ENCODE measurements around the gene PEAK3.
"Not testable (repeated sequence)": the region's sequence is repeated elsewhere in the genome, so short reads cannot be mapped to it uniquely, and the experiment has no call there.

The PEAK3 gene

DNA sequence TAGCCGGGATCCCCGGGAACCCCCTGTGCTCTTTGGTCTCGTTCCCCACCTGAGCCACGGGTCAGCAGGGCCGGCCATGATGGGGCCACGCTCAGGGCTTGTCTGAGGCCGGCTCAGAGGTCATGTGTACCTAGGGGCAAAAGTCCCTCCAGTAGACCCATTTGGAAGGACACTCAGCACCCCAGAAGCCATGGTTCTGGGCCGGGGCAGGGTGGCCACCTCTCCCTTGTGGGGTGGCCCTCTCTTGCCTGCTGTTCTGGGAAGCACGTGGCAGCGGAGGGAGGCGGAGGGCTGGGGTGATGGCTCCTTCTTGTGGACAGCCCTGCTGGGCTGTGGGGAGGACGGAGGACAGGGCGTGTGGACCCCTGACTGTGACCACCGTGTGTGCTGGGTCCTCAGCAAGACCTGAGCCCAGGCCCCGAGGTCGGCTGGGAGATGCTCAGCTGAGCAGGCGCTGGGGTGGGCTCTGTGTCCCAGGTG is 6.4 kb upstream of the PEAK3 start:
- no peak for DNase-seq

DNA sequence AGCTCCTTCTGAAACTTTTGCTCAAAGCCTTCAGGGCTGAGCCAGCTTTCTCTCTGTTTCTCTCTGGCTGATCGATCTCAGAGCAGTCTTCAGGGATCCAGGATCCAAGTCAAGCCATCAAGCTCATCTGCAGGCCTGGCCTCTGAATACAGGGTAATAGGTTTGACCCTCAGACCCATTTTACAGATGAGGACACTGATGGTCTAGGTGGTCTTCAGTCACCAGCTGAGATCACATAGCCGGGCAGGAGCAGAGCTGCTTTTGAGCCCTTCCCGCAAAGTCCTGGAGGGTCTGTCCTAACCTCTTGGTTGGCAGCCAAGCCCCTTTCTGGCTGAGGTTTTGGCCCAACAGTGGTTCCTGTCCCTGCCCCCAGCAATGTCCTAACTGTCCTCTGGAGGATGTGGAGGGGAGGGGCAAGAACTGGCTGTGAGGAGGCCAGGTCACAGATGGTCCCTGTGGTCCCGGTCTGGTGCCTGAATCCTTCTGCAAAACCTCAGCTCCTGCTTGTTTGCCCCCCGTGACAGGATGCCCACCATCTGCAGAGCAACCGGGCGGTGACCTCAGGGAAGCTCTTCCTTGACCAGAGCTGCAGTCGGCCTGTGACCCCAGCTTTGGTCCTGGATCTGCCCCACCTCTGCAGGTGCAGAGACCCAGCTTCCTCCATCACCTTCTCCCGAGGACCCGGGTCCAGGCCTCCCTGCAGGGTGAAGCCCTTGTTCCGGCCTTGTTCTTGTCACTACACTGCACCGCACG is 5.8 kb upstream of the PEAK3 start:
- DNase-seq = no peak

DNA sequence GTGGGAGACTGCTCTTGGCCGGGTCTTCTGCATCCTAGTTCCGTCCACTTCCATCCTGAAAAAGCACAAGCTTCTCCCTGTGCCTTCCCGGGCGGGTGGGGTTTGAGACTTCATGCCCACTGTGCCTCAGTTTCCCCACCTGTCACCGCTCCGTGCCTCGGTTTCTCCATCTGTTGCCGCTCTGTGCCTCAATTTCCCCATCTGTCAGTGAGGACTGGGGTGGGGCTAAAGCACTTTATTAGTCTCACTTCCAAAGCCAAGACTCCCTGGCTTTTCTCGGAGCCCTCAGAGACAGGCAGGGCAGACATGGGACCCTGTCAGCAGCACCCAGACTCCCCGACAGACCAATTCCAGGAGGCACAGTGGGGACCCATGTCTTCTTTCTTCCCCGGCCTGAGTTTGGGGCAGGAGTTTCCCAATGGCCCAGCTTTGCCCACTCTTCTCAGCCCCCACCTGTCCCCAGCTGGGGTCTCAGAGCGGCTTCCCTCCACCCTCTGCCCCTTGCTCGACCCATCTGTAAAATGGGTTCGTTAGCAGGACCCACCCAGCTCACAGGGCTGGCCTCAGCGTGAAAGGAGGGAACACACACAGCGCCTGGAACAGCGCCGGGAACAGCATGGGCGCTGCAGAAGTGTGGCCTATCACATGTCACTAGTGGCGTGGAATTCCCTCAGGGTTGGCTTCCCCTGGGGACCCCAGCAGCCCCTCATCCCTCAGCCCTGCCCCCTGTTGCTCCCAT is 4.6 kb upstream of the PEAK3 start:
- DNase-seq = no peak

DNA sequence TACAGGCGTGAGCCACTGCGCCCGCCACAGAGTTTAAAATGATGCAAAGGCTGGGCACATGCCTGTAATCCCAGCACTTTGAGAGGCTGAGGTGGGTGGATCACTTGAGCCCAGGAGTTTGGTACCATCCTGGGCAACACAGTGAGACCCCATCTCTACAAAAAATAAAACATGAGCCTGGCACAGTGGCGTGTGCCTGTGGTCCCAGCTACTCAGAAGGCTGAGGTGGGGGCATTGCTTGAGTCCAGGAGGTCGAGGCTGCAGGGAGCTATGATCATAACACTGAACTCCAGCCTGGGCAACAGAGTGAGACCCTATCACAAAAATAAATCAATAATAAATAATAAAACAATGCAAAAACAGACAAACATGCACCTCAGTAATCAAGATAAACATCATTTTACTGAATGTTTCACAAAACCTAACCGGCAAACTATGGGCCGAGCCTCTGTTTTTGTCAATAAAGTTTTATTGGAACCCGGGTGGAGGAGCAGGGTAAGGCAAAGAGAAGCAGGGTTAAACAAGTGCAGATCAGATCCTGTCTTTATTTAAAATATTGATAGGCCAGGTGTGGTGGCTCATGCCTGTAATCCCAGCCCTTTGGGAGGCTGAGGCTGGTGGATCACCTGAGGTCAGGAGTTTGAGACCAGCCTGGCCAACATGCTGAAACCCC is 2.0 kb upstream of the PEAK3 start:
- no peak for DNase-seq

DNA sequence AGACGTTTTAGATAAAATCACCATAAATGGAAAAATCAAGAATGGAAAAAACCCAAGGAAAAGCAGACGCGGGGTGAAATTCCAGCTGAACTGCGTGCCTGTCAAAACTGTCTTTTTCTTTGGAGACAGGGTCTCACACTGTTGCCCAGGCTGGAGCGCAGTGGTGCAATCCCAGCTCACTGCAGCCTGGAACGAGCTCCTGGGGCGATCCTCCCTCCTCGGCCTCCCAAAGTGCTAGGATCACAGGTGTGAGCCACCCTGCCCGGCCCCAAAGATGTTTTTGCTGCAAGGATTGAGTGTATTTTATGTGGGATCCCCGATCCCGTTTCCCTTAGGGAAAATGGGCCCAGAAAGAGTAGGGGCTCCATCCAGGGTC is 875 bp upstream of the PEAK3 start:
- no peak for DNase-seq

DNA sequence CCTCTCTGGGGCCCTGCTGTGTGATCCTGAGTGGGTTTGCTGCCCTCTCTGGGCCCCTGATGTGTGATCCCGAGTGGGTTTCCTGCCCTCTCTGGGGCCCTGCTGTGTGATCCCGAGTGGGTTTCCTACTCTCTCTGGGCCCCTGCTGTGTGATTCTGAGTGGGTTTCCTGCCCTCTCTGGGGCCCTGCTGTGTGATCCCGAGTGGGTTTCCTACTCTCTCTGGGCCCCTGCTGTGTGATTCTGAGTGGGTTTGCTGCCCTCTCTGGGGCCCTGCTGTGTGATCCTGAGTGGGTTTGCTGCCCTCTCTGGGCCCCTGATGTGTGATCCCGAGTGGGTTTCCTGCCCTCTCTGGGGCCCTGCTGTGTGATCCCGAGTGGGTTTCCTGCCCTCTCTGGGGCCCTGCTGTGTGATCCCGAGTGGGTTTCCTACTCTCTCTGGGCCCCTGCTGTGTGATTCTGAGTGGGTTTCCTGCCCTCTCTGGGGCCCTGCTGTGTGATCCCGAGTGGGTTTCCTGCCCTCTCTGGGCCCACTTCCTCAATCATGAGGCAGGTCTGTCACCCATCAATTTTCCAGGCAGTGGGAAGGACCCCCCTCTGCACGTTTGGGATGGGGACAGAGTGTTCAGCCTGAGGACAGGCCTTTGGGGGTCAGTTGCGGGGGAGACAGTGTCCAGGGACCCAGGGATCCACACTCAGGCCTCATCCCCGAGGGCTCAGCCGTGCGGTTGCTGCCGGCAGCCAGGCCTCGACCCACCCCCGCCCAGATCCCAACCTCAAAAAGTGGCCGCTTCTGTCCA is 512 bp downstream of the PEAK3 start:
- DNase-seq = not testable (repeated sequence)

DNA sequence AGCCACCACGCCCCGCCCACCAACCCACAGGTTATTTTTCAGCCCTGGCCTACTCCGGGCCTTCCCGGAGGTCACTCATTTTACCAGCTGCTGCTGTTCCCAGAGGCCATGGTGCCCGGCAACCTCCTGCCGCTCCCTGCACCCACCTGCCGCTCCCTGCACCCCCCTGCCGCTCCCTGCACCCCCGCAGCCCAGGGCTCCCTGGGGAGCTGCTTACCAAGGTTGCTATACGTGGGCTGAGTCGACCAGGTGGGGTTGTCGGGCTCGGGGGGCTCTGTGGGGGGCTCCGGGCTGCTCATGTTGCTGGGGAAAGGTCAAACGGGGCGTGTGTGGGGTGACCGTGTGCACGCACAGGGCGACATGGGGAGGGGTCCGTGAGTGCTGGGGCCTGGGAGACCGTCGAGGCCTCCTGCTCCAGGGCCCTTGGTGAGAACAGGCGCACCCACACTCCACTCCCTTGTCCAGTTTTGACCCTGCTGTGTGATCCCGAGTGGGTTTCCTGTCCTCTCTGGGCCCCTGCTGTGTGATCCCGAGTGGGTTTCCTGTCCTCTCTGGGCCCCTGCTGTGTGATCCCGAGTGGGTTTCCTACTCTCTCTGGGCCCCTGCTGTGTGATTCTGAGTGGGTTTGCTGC is 1.2 kb downstream of the PEAK3 start:
- DNase-seq = no peak

DNA sequence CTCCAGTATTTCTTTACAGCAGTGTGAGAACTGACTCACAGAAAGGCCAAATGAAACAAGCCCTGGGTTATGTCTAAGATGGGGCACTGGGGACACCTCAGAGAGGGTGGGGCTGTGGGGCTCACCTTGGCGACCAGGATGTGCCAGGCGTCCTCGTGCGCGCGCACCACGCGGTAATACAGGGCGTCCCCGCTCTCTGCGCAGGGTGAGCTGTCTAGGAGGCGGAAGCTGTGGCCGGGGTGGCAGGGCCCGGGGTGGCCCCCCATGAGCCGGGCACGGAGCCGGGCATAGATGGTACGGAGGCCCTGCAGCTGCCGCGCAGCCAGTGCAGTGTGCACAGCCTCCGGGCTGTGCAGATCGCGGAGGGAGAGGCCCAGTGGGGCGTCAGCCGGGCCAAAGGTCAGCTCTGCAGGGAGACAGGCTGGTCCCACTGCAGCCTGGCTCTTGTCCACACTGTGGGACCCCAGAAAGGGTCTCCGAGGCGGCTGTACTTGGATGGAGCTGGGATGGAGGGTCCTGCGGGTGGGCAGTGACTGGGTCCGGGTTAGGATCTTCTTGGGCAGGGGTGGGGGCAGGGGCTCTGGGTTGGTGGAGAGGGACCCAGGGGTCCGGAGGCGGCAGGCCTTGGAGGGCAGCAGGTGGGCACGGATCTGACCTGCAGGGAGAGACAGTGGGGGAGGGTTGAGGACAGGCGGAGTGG is 3.4 kb downstream of the PEAK3 start:
- DNase-seq = no peak

DNA sequence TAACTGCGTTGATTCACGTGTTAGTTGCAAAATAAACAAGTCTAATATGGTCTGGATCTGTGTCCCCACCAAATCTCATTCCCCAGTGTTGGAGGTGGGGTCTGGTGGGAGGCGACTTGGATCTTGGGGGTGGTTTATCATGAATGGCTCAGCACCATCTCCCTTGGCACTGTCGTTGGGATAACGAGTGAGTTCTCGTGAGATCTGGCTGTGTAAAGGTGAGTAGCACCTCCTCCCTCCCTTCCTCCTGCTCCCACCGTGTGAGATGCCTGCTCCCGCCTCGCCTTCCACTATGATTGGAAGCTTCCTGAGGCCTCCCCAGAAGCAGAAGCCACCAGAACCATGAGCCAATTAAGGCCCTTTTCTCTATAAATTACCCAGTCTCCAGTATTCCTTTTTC is 4.8 kb downstream of the PEAK3 start:
- DNase-seq = no peak

DNA sequence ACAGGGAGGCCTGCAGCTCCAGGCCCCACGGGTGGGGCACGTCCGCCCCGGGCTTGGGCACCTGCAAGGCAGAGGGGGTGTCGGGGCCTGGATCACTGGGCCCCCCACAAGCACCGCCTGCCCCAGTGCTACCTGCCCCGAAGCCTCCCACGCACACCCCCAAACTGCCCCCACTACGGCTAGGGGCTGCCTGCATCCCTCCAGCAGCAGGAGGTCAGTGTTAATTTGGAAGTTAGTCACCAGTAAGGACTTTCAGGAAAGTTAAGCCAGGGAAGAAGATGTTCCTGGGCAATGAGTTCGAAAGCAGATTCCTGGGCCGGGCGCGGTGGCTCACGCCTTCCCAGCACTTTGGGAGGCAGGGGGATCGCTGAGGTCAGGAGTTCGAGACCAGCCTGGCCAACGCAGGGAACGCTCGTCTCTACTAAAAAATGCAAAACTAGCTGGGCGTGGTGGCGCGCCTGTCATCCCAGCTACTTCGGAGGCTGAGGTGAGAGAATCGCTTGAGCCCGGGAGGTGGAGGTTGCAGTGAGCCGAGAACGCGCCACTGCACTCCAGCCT is 5.5 kb downstream of the PEAK3 start:
- DNase-seq = no peak

DNA sequence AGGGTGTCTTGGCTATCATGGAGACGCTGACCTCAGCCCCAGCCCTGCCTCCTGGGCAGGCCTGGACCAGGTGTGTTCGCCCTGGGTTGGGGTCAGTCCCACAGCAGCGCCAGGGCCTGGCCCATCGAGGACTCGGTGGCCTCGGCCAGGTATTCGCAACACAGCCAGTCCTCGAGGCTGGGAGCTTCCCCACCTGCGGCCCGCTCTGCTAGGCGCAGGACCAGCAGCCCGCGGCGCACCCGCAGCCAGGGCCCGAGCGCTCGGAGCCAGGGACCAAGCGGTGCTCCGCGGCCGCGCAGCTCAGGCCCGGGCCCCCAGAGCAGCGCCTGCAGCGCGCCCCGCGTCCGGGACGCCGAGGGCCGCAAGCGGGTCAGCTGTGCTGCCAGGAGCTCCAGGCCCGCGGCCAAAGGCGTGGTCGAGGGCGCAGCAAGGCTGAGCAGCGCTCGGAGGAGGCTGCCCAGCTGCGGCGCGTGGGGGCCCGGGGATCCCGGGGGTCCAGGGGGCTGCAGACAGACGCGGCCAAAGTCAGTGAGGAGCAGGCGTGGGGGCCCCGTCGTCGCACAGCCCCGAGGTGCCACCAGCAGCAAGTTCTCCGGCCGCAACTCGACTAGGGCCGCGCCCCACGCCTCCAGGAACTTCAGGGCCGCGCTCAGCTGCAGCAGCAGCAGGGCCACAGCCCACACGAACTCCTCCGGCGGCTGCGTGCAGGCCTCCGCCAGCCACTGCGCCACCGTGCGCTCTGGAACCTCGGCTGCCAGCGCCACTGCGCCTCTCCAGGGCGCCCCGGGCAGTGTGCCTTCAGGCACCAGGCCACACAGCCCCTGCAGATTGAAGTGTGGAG is 6.2 kb downstream of the PEAK3 start:
- no peak for DNase-seq

DNA sequence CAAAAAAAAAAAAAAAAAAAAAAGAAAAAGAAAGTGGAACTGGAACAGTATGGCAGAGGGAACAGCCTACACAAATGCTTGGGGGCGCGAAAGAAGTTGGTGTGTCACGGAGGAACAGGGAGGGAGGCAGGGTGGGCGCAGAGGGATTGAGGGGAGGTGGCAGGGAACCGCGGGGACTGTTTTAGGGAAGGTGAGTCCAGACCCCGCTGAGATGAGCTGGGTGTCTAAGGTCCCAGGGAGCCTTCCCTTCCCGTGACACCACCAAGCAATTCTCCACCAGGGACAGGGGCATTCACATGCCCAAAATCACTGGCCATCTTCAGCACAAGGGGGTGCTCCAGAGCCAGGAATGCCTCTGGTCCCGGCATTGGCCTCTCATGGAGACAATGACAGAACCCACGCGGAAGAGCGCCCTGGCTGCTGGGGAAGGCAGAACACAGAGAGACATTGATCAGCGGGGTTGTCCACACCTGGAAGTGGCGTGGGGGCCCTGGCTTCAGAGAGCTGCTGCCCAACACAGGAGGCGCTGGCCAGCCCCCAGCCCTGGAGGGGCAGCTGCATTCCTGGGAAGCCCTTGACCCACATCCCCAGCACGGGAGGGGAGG is 6.9 kb downstream of the PEAK3 start:
- peak; percentile 62 for DNase-seq

DNA sequence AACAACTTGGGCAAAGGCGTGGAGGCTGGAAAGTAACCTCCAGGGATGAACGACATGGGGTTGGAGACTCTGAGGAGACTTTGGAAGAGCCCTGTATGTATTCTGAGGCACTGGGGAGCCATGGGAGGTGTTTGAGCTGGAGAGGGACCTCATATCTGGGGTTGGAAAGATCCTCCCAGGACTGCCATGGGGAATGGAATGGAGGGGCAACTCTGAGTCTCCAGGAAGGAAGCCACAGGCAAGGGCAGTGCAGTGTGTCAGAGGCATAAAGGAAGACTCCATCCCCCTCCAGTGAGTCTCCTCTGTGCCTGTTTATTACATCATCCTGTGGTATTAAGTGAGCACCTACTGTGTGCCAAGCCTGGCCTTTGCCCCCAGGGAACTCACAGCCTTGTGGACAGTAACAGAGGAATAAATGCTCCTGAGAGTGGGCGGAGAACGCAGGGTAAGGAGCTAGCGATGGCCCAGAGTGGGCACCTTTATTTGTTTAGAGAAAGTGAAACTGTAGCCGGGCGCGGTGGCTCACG is 7.7 kb downstream of the PEAK3 start:
- no peak for DNase-seq

DNA sequence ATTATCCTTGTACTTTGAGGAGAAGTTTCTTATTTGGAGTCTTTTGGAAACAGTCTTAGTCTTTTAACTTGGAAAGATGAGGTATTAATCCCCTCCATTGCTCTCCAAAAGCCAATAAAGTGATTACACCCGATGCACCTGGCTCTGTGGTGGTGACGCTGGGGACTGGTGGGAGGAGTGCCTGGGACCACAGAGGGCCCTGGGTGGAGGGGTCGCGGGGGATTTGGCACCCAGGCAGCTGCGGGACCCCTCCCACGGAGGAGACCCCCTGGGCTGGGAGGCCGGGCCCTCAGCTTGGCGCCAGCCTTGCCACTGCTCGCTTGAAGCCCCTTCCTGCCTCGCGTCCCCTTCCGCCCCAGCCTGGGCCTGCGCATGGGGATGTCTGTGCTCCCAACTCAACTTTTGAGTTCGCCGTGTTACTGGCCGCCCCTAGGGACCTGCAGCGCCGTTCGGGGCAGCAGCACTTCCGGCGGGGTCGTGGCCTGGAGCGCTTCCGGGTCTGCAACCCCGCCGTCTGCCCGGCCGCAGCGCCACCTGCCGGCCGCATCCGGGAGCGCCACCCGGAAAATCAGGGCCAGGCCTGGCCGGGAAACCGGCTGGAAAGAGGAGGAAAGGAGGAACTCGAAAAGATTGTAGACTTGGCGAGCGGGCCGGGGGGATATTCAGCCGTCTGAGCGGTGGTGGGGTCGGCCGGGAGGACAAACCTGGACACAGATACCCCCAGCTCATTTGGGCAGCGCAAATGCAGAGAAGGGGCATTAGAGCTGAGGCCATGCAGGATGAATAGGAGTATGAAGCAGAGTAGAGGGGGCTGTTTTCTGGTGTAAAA is 8.4 kb downstream of the PEAK3 start:
- DNase-seq = peak; percentile 82

DNA sequence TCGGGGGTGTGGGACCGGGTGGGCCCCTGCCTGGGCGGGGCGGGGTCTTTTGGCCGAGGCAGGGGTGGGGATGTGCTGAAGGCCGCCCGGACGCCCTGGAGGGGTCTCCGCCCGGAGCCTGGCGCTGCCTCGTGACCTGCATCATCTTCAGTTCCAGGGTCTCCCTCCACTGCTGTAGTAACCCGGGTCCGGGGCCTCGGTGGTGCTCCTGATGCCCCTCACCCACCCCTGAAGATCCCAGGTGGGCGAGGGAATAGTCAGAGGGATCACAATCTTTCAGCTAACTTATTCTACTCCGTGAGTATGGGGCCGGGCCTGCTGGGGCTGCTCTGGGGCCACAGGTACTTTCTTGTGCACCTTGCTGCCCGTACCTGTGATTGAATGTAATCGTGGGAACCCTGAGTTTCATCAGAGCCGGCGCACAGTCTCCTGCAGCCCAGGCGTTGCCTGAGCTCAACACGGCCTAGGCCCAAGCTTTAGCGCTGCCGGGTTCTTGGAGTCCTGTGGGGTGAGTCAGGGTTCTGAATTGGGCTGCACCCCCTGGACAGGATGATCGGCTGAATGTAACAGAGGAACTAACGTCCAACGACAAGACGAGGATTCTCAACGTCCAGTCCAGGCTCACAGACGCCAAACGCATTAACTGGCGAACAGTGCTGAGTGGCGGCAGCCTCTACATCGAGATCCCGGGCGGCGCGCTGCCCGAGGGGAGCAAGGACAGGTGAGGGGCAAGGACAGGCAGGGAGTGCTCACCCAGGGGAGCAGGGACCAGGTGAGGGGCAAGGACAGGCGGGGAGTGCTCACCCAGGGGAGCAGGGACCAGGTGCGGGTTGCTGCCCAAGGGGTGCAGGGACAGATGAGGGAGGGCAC is 10.5 kb downstream of the PEAK3 start:
- DNase-seq = no peak

DNA sequence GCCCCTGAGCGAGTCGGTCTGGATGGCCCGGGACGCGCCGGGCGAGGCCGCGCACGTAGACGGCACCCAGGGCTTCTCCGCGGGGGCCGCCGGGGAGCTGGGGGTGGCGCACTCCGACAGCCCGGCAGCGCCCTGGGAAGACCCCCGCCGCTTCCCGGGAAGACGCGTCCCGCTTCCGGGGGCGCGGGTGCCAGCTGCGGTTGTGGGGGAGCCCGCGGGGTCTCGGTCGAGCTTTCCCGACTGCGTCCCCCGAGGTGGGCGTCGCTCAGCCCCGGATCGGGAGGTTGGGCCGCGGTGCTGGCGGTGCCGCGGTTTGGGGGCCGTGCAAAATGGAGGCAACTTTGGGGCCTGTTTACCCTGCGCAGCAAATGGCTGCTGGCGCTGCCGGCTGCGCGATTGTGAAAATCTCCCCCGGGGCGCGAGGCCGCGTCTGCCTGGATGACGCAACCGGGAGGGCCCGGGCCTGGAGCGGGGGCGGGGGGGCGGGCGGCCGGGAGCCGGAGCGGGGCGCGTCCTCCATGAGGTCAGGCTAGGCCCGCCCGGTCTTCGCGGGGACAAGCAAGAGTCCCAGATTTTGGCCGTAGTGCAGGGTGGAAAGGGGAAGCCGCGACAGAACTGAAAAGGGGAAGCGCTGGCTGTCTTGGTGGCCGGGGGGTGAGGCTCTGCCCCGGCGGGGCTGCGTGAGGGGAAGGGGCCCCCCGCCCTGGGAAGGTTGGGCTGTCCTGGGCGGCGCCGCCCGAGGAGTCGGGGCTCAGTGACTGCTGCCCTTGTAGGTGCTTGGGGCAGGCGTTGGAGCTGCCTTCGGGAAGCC is 11.3 kb downstream of the PEAK3 start:
- DNase-seq = peak; percentile 84

DNA sequence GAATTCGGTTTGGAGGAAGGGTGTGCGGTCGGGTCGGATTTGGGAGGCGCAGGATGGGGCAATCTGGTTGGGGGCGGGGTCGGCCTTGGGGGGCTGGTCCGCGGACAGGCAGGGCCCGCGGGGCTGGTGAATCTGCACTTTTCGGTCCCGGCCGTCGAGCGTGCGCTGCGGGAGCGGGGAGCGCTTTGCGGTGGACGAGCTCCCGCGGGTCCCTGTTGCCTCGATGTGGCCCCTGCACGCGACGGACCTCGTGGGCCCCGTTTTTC is 11.9 kb downstream of the PEAK3 start:
- peak; percentile 57 for DNase-seq

Data from stimulated activated CD4-positive, alpha-beta T cell treated with anti-CD3 and anti-CD28 coated beads, Interleukin-15, amount 100 ng/mL, for 24 hours (primary cell).